D721Med (cell line): ENCODE data around the gene ACP7.
A peak's percentile ranks its signal among the peaks of the same experiment; 100 is the strongest.

ENCODE experiments used
- DNase-seq: peaks from one replicate; pipeline ENCODE4 v3.0.0; 2011; ENCODE audit warnings: low spot score; ENCODE audit not compliant: insufficient read length
- FAIRE-seq: peaks from 2 replicates; lab custom pipeline; 2011; peaks lifted over from hg19 to GRCh38; lab: Jason Lieb, UNC
- TF ChIP-seq, protein P1 (sequence below): IDR thresholded peaks from 2 replicates; pipeline ENCODE4 v1.5.1; 2012; ENCODE audit warnings: mild to moderate bottlenecking, control low read depth; ENCODE audit not compliant: insufficient read depth; ENCODE audit errors: missing control alignments

ACP7 gene

DNA sequence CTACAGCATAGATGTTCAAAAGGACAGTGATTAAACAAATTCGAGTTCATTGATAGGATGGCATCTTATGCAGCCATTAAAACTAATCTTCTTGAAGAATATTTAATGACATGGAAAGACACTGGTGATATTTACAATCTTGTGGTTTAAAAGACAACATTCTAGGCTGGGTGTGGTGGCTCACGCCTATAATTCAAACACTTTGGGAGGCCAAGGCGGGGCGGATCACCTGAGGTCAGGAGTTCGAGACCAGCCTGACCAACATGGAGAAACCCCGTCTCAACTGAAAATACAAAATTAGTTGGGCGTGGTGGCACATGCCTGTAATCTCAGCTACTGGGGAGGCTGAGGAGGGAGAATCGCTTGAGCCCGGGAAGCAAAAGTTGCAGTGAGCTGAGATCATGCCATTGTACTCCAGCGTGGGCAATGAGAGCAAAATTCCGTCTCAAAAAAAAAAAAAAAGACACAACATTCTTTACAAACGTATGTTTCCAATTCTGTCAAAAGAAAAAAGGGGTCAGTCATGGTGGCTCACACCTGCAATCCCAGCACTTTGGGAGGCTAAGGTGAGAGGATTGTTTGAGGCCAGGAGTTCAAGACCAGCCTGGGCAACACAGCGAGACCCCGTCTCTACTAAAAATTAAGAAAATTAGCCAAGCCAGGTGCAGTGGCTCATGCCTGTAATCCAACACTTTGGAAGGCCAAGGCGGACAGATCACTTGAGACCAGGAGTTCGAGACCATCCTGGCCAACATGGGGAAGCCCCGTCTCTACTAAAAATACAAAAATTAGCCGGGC lies 39.0 kb downstream of the ACP7 start:
- no peak for FAIRE-seq
- TF ChIP-seq, protein P1, sequence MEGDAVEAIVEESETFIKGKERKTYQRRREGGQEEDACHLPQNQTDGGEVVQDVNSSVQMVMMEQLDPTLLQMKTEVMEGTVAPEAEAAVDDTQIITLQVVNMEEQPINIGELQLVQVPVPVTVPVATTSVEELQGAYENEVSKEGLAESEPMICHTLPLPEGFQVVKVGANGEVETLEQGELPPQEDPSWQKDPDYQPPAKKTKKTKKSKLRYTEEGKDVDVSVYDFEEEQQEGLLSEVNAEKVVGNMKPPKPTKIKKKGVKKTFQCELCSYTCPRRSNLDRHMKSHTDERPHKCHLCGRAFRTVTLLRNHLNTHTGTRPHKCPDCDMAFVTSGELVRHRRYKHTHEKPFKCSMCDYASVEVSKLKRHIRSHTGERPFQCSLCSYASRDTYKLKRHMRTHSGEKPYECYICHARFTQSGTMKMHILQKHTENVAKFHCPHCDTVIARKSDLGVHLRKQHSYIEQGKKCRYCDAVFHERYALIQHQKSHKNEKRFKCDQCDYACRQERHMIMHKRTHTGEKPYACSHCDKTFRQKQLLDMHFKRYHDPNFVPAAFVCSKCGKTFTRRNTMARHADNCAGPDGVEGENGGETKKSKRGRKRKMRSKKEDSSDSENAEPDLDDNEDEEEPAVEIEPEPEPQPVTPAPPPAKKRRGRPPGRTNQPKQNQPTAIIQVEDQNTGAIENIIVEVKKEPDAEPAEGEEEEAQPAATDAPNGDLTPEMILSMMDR, result no peak
- DNase-seq, result no peak

DNA sequence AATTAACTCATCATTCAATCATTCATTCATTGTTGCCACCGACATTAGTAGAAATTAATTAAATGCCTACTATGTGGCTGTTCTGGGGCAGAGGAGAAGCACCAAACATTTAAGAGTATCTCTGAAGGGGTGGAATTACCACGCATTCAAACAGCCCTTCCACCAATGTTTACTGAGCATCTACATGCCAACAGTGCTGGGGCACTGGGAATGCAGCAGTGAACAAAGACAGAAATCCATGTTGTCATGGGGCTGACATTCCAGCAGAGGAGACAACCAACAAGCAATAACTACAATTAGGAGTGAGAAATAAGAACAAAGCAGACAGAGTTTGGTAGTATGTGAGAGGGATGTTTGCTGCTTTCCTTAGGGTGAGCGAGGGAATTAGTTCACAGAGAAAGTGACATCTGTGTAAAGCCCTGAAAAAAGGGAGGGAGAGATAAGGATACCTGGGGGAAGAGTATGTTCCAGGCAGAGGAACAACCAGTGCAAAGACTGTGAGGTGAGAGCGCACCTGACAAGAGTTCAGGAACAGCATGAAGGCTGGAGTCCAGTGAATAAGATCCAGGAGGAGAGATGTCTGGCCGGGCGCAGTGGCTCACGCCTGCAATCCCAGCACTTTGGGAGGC lies 40.1 kb downstream of the ACP7 start:
- FAIRE-seq (no peak), DNase-seq (no peak)
- TF ChIP-seq, protein P1, result no peak

DNA sequence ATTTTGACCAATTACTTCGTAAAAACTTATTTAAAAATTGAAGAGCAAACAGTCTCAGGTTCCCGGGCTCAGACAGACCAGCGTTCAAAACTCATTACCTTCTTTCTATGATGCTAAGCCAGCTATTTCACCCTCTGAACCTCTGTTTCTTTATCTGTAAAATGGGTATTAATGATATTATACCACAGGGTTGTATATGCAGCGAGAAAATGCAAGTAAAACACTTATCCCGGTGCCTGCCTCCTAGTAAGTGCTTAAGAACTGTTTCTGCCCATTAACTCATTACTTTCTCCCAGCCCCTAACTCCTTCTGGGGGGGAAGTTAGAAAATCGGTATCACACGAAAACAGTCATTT lies 41.0 kb downstream of the ACP7 start:
- TF ChIP-seq, protein P1, result no peak
- no peak for FAIRE-seq
- DNase-seq, result no peak

DNA sequence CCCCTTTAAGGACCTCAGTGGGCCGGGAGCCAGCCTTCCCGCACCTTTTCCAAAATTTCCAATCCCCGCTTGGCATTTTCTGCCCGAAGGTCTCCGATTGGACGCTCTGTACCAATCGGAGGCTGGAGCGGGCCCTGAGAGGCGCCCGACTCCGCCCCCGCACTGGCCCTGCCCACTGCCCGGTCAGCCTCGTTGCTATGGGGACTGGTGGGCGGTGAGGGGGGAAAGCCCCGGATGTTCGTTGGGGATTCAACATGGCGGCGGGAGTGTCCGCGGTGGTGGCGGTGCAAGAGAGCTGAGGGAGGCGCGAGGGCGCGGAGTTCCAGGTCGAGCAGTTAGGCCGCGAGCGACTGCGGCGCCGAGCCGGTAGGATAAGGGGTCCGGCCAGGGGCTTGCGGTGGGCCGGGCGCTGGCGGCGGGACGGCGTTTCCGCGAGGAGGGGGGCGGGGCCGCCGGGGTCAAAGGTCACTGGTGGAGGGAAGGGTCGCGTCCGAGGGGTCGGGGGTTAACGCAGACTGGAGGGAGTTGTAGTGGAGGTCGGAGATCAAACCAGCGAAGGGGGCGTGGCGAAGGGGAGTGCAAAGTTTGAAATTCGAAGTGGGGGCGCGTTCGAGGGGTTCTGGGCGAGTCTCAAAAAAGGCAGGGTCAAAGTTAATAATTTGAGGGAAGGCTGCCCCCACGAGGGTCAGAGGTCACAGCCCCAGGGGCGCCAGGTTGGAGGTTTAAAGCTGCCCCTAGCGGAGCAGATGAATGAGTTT lies 41.6 kb downstream of the ACP7 start, which contains the start of gene PAK4:
Gene PAK4 (plus strand): TSS at position 233 of the 758 bp plus-strand sequence. CDS start 43,768 bp downstream, outside the sequence.
- DNase-seq (peak; percentile 100), FAIRE-seq (no peak)
- TF ChIP-seq, protein P1, result no peak

DNA sequence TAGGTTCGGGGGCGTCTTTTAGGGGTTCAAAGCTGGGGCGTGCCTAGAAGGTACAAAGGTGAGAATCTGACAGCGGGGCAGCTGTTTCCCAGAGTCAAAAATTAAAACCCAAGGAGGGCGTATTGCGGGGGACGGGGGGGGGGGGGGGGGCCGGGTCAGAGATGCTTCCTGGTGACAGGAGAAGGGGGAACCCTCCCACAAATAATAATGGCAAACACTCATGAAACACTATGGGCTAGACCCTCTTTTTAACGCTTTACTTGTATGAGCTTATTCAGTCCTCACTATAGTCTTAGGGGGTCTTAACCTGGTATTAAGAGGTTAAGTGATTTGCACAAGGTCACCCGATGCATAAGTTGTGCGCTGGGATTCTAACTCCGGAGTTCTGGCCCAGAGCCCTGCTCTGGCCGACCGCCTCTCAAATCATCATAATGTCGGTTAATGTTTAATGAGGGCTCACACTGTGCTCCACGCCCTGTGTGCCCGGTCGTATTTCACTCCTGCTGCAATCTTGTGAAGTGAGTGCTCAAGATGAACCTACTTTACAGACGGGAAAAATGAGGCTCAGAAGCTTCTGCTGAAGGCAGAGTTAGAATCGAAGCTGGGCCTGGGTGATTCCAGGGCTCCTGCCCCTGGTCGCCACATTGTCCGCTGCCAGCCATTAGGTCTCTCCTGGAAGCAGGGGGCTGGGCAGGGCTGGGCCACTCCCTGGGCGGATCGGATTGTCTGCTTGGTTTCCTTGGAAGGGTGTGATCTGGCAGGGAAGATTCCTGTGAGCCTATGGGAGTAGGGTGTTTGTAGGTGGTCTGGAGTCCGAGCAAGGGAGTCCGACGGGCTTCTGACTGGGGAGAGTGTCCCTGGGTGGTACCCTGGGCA lies 42.4 kb downstream of the ACP7 start:
- no peak for FAIRE-seq
- TF ChIP-seq, protein P1, result no peak

DNA sequence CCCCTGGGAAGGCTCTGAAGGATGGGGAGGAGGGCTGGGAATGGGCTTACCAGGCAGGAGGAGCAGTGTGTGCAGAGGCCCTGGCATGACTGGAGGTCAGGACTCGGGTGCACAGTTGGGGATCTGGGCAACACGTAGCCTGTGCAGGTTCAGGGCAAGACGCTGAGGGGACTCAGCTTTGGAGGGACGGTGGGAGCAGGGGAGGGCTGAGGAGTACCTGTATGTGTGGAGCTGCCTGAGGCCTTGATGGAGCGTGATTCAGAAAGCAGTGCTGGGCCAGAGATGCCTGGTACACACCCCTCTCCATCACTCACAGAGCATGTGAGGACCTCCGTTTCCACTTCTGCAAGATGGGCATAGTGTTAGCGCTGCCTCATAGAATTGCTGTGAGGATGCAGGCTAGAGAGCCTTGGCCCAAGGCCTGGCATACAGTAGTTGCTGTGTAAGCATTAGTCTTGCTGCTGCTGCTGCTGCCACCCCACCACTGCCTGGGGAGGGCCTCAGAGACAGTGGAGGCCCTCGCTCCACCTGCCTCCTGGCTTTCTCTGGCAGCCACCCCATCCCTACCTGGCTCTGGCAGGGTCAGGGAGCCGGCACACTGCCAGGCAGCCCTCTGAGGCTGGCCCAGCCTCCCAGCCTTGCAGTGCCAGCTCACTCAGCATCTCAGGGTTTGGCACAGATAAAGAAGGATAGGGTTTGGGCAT lies 43.8 kb downstream of the ACP7 start:
- no peak for DNase-seq
- FAIRE-seq, result no peak
- TF ChIP-seq, protein P1, result no peak

More for the DNA sequence above, 42.4 kb downstream of the ACP7 start:
- no peak for DNase-seq
